ENCODE data around the gene SERPINA4. TPM values are rescaled to one million over a fixed set of nuclear protein-coding genes. Genes with fewer than 3 reads are reported as not detected.

The SERPINA4 gene
- total RNA-seq, 2 donors from 2014 or later = not detected

- no peaks in the 10 kb centered on the region for H3K9me3 ChIP-seq (ENCODE audit: control insufficient read depth, low read length, poor library complexity, severe bottlenecking)
- Mint-ChIP-seq H3K4me1 (no peaks in the 10 kb centered on the region), H3K36me3 (ENCODE audit: low read depth) (no peaks in the 10 kb centered on the region), H3K27me3 (peaks cover 40% of the 10 kb centered on the region), H3K27ac (no peak overlapping the region), H3K4me3 (no peak overlapping the region)
- DNase-seq (no peak), ATAC-seq (no peak)
Observed at GRCh38 chr14:94536836-94537235, 24.4 kb upstream of the SERPINA4 start.

GRCh38 chr14:94538070-94538740 lies 23.0 kb upstream of the SERPINA4 start:
- no peak overlapping the region for H3K4me3 Mint-ChIP-seq
- H3K36me3 Mint-ChIP-seq (ENCODE audit: low read depth) = no peaks in the 10 kb centered on the region
- no peaks in the 10 kb centered on the region for H3K4me1 Mint-ChIP-seq
- no peaks in the 10 kb centered on the region for H3K9me3 ChIP-seq (ENCODE audit: control insufficient read depth, low read length, poor library complexity, severe bottlenecking)
- ATAC-seq = no peak
- peaks cover 38% of the 10 kb centered on the region for H3K27me3 Mint-ChIP-seq
- H3K27ac Mint-ChIP-seq = no peak overlapping the region
- DNase-seq = no peak

- no peak overlapping the region for H3K4me3 Mint-ChIP-seq
- peaks cover 34% of the 10 kb centered on the region for H3K27me3 Mint-ChIP-seq
- DNase-seq (no peak), ATAC-seq (no peak)
- no peaks in the 10 kb centered on the region for H3K36me3 Mint-ChIP-seq (ENCODE audit: low read depth)
- H3K27ac Mint-ChIP-seq = no peak overlapping the region
- no peaks in the 10 kb centered on the region for H3K9me3 ChIP-seq (ENCODE audit: control insufficient read depth, low read length, poor library complexity, severe bottlenecking)
- no peaks in the 10 kb centered on the region for H3K4me1 Mint-ChIP-seq
Observed at GRCh38 chr14:94539181-94539580, 22.1 kb upstream of the SERPINA4 start.

- DNase-seq (no peak), ATAC-seq (no peak)
- no peak overlapping the region for H3K27ac Mint-ChIP-seq
- H3K36me3 Mint-ChIP-seq (ENCODE audit: low read depth) = no peaks in the 10 kb centered on the region
- no peak overlapping the region for H3K4me3 Mint-ChIP-seq
- no peaks in the 10 kb centered on the region for H3K9me3 ChIP-seq (ENCODE audit: control insufficient read depth, low read length, poor library complexity, severe bottlenecking)
- H3K27me3 Mint-ChIP-seq = peaks cover 34% of the 10 kb centered on the region
- no peaks in the 10 kb centered on the region for H3K4me1 Mint-ChIP-seq
Observed at GRCh38 chr14:94540031-94540794, 21.0 kb upstream of the SERPINA4 start.

GRCh38 chr14:94541234-94541975 lies 19.8 kb upstream of the SERPINA4 start:
- Mint-ChIP-seq H3K27ac (no peak overlapping the region), H3K4me1 (no peaks in the 10 kb centered on the region), H3K4me3 (no peak overlapping the region), H3K27me3 (peaks cover 34% of the 10 kb centered on the region), H3K36me3 (ENCODE audit: low read depth) (no peaks in the 10 kb centered on the region)
- no peak for DNase-seq
- ATAC-seq = no peak
- no peaks in the 10 kb centered on the region for H3K9me3 ChIP-seq (ENCODE audit: control insufficient read depth, low read length, poor library complexity, severe bottlenecking)

- no peaks in the 10 kb centered on the region for H3K9me3 ChIP-seq (ENCODE audit: control insufficient read depth, low read length, poor library complexity, severe bottlenecking)
- DNase-seq (no peak), ATAC-seq (no peak)
- no peaks in the 10 kb centered on the region for H3K36me3 Mint-ChIP-seq (ENCODE audit: low read depth)
- H3K4me3 Mint-ChIP-seq = no peak overlapping the region
- no peaks in the 10 kb centered on the region for H3K4me1 Mint-ChIP-seq
- peaks cover 34% of the 10 kb centered on the region for H3K27me3 Mint-ChIP-seq
- H3K27ac Mint-ChIP-seq = no peak overlapping the region
Observed at GRCh38 chr14:94542111-94542810, 19.0 kb upstream of the SERPINA4 start.

- ATAC-seq = no peak
- Mint-ChIP-seq H3K27me3 (peaks cover 39% of the 10 kb centered on the region), H3K36me3 (ENCODE audit: low read depth) (no peaks in the 10 kb centered on the region)
Observed at GRCh38 chr14:94542811-94543440, 18.3 kb upstream of the SERPINA4 start.

GRCh38 chr14:94543449-94544124 lies 17.7 kb upstream of the SERPINA4 start:
- H3K36me3 Mint-ChIP-seq (ENCODE audit: low read depth) = no peaks in the 10 kb centered on the region
- no peak for DNase-seq
- H3K4me1 Mint-ChIP-seq = no peaks in the 10 kb centered on the region
- H3K27me3 Mint-ChIP-seq = peaks cover 34% of the 10 kb centered on the region
- no peak for ATAC-seq
- no peaks in the 10 kb centered on the region for H3K9me3 ChIP-seq (ENCODE audit: control insufficient read depth, low read length, poor library complexity, severe bottlenecking)
- no peak overlapping the region for H3K4me3 Mint-ChIP-seq
- no peak overlapping the region for H3K27ac Mint-ChIP-seq

More at GRCh38 chr14:94542811-94543440, 18.3 kb upstream of the SERPINA4 start:
- no peak for DNase-seq
- no peaks in the 10 kb centered on the region for H3K4me1 Mint-ChIP-seq
- H3K27ac Mint-ChIP-seq = no peak overlapping the region
- no peak overlapping the region for H3K4me3 Mint-ChIP-seq
- H3K9me3 ChIP-seq (ENCODE audit: control insufficient read depth, low read length, poor library complexity, severe bottlenecking) = no peaks in the 10 kb centered on the region

- Mint-ChIP-seq H3K4me3 (no peak overlapping the region), H3K36me3 (ENCODE audit: low read depth) (no peaks in the 10 kb centered on the region), H3K4me1 (no peaks in the 10 kb centered on the region), H3K27me3 (peaks cover 35% of the 10 kb centered on the region), H3K27ac (no peak overlapping the region)
- H3K9me3 ChIP-seq (ENCODE audit: control insufficient read depth, low read length, poor library complexity, severe bottlenecking) = no peaks in the 10 kb centered on the region
- ATAC-seq (no peak), DNase-seq (no peak)
Observed at GRCh38 chr14:94544726-94545125, 16.5 kb upstream of the SERPINA4 start.

GRCh38 chr14:94545131-94545841 lies 16.0 kb upstream of the SERPINA4 start:
- H3K9me3 ChIP-seq (ENCODE audit: control insufficient read depth, low read length, poor library complexity, severe bottlenecking) = no peaks in the 10 kb centered on the region
- ATAC-seq = no peak

GRCh38 chr14:94547151-94547680 lies 14.0 kb upstream of the SERPINA4 start:
- Mint-ChIP-seq H3K27ac (no peak overlapping the region), H3K4me3 (no peak overlapping the region), H3K4me1 (no peaks in the 10 kb centered on the region), H3K27me3 (peaks cover 30% of the 10 kb centered on the region), H3K36me3 (ENCODE audit: low read depth) (no peaks in the 10 kb centered on the region)
- H3K9me3 ChIP-seq (ENCODE audit: control insufficient read depth, low read length, poor library complexity, severe bottlenecking) = no peaks in the 10 kb centered on the region
- no peak for DNase-seq
- ATAC-seq = no peak

More at GRCh38 chr14:94545131-94545841, 16.0 kb upstream of the SERPINA4 start:
- H3K27ac Mint-ChIP-seq = no peak overlapping the region
- no peaks in the 10 kb centered on the region for H3K36me3 Mint-ChIP-seq (ENCODE audit: low read depth)
- no peak overlapping the region for H3K4me3 Mint-ChIP-seq
- H3K4me1 Mint-ChIP-seq = no peaks in the 10 kb centered on the region
- DNase-seq = no peak
- peaks cover 35% of the 10 kb centered on the region for H3K27me3 Mint-ChIP-seq
